ENCODE measurements around the gene PRAMEF25.
"Not testable (repeated sequence)": the region's sequence is repeated elsewhere in the genome, so short reads cannot be mapped to it uniquely, and the experiment has no call there.

The PRAMEF25 gene

DNA sequence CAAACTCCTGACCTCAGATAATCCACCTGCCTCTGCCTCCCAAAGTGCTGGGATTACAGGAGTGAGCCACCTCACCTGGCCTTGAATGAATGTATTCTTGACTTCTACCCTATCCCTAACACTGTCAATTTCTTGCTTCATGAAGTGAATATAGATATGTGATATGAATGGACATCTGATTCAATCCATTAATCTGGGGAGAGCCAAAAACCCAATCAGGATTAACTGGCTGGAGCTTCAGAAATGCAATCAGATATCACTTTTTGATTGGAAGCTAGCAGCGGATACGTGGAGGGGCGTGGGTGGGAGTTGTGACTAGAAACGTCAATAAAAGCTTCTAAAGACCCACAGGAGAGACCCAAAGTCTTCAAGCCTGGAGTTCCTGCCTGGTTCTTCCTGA lies at the start of gene PRAMEF25:
Gene PRAMEF25, plus strand, starts transcription at position 301 of the 400 bp plus-strand sequence. CDS start 2,920 bp downstream, outside the sequence.
- not testable (repeated sequence) for H3K9me3 ChIP-seq (ENCODE audit: control insufficient read depth in 5 of 5, low read length in 5 of 5); H3K27me3 ChIP-seq (ENCODE audit: control insufficient read depth in 5 of 5, insufficient read depth in 4 of 5, low read length in 5 of 5); H3K4me1 ChIP-seq (ENCODE audit: control insufficient read depth in 5 of 5, insufficient read depth in 5 of 5, low read length in 5 of 5); H3K9ac ChIP-seq (ENCODE audit: low read length in 5 of 5); H3K27ac ChIP-seq (ENCODE audit: low read depth, low read length); H3K4me3 ChIP-seq (ENCODE audit: low read depth in 1 of 5, low read length in 5 of 5); H3K36me3 ChIP-seq (ENCODE audit: control insufficient read depth in 5 of 5, insufficient read depth in 5 of 5, low read length in 5 of 5)

DNA sequence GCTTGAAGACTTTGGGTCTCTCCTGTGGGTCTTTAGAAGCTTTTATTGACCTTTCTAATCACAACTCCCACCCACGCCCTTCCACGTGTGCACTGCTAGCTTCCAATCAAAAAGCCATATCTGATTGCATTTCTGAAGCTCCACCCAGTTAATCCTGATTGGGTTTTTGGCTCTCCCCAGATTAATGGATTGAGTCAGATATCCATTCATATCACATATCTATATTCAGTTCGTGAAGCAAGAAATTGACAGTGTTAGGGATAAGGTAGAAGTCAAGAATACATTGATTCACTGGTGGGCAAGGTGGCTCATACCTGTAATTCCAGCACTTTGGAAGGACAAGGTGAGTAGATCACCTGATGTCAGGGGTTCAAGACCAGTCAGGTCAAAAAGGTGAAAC lies 14.1 kb upstream of the PRAMEF25 start, which contains the start of gene PRAMEF27:
Gene PRAMEF27, minus strand, starts transcription at position 101 of the 400 bp plus-strand sequence. CDS start 2,916 bp downstream, outside the sequence.
- not testable (repeated sequence) for H3K4me1 ChIP-seq (ENCODE audit: control insufficient read depth in 5 of 5, insufficient read depth in 5 of 5, low read length in 5 of 5); H3K27ac ChIP-seq (ENCODE audit: low read depth, low read length); H3K27me3 ChIP-seq (ENCODE audit: control insufficient read depth in 5 of 5, insufficient read depth in 4 of 5, low read length in 5 of 5); H3K36me3 ChIP-seq (ENCODE audit: control insufficient read depth in 5 of 5, insufficient read depth in 5 of 5, low read length in 5 of 5); H3K9ac ChIP-seq (ENCODE audit: low read length in 5 of 5); H3K4me3 ChIP-seq (ENCODE audit: low read depth in 1 of 5, low read length in 5 of 5); H3K9me3 ChIP-seq (ENCODE audit: control insufficient read depth in 5 of 5, low read length in 5 of 5)

DNA sequence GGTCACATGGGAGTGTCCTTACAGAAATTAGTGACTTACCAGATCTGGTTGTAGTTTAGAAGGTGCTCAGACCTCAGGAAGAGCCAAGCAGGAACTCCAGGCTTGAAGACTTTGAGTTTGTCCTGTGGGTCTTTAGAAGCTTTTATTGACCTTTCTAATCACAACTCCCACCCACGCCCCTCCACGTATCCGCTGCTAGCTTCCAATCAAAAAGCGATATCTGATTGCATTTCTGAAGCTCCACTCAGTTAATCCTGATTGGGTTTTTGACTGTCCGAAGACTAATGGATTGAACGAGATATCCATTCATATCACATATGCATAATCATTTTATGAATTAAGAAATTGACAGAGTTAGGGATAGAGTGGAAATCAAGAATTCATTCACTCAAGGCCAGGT lies 46.2 kb downstream of the PRAMEF25 start, which contains the start of gene HNRNPCL2:
Gene HNRNPCL2, minus strand, starts transcription at position 101 of the 400 bp plus-strand sequence. CDS start 454 bp downstream, outside the sequence.
- not testable (repeated sequence) for H3K36me3 ChIP-seq (ENCODE audit: control insufficient read depth in 5 of 5, insufficient read depth in 5 of 5, low read length in 5 of 5); H3K27me3 ChIP-seq (ENCODE audit: control insufficient read depth in 5 of 5, insufficient read depth in 4 of 5, low read length in 5 of 5)

More for the DNA sequence above, 46.2 kb downstream of the PRAMEF25 start, which contains the start of gene HNRNPCL2:
- not testable (repeated sequence) for H3K9me3 ChIP-seq (ENCODE audit: control insufficient read depth in 5 of 5, low read length in 5 of 5); H3K4me3 ChIP-seq (ENCODE audit: low read depth in 1 of 5, low read length in 5 of 5); H3K4me1 ChIP-seq (ENCODE audit: control insufficient read depth in 5 of 5, insufficient read depth in 5 of 5, low read length in 5 of 5); H3K9ac ChIP-seq (ENCODE audit: low read length in 5 of 5); H3K27ac ChIP-seq (ENCODE audit: low read depth, low read length)

Data from subcutaneous abdominal adipose tissue (tissue), 5 donors.